Measurements from ENCODE around the gene SH2D3C.

SH2D3C gene

GRCh38 chr9:127791085-127791484 is 12.6 kb upstream of the SH2D3C start:
- Histone ChIP-seq H3K36me3 (ENCODE audit: control insufficient read depth, insufficient read depth, low read length) (peaks cover 79% of the 10 kb centered on the region), H3K9me3 (ENCODE audit: control insufficient read depth, low read length) (no peaks in the 10 kb centered on the region), H3K27ac (ENCODE audit: low read depth, low read length, severe bottlenecking) (no peak overlapping the region), H3K4me3 (ENCODE audit: extremely low read depth, insufficient read depth, low read length, poor library complexity, severe bottlenecking) (no peak overlapping the region), H3K4me1 (ENCODE audit: control insufficient read depth, insufficient read depth, low read length, poor library complexity, severe bottlenecking) (peaks cover 14% of the 10 kb centered on the region)
- WGBS, 2 experiments (ENCODE audit: insufficient coverage in 2 of 2) = 96 to 100% methylated on average over 3 to 4 of the region's 4 CpGs

- Histone ChIP-seq H3K4me1 (ENCODE audit: control insufficient read depth, insufficient read depth, low read length, poor library complexity, severe bottlenecking) (peaks cover 14% of the 10 kb centered on the region), H3K4me3 (ENCODE audit: extremely low read depth, insufficient read depth, low read length, poor library complexity, severe bottlenecking) (no peak overlapping the region), H3K36me3 (ENCODE audit: control insufficient read depth, insufficient read depth, low read length) (peaks cover 79% of the 10 kb centered on the region), H3K9me3 (ENCODE audit: control insufficient read depth, low read length) (no peaks in the 10 kb centered on the region), H3K27ac (ENCODE audit: low read depth, low read length, severe bottlenecking) (no peak overlapping the region)
- 98 to 100% methylated on average over 3 to 5 of the region's 9 CpGs for WGBS, 2 experiments (ENCODE audit: insufficient coverage in 2 of 2)
These were observed 11.8 kb upstream of the SH2D3C start for GRCh38 chr9:127790094-127790855.

- WGBS, 2 experiments (ENCODE audit: insufficient coverage in 2 of 2) = 95 to 99% methylated on average over 22 to 25 of the region's 25 CpGs
- Histone ChIP-seq H3K4me3 (ENCODE audit: extremely low read depth, insufficient read depth, low read length, poor library complexity, severe bottlenecking) (no peak overlapping the region), H3K36me3 (ENCODE audit: control insufficient read depth, insufficient read depth, low read length) (peaks cover 75% of the 10 kb centered on the region), H3K4me1 (ENCODE audit: control insufficient read depth, insufficient read depth, low read length, poor library complexity, severe bottlenecking) (peaks cover 14% of the 10 kb centered on the region), H3K9me3 (ENCODE audit: control insufficient read depth, low read length) (no peaks in the 10 kb centered on the region), H3K27ac (ENCODE audit: low read depth, low read length, severe bottlenecking) (no peak overlapping the region)
These were observed 10.7 kb upstream of the SH2D3C start for GRCh38 chr9:127789179-127789578.

DNA sequence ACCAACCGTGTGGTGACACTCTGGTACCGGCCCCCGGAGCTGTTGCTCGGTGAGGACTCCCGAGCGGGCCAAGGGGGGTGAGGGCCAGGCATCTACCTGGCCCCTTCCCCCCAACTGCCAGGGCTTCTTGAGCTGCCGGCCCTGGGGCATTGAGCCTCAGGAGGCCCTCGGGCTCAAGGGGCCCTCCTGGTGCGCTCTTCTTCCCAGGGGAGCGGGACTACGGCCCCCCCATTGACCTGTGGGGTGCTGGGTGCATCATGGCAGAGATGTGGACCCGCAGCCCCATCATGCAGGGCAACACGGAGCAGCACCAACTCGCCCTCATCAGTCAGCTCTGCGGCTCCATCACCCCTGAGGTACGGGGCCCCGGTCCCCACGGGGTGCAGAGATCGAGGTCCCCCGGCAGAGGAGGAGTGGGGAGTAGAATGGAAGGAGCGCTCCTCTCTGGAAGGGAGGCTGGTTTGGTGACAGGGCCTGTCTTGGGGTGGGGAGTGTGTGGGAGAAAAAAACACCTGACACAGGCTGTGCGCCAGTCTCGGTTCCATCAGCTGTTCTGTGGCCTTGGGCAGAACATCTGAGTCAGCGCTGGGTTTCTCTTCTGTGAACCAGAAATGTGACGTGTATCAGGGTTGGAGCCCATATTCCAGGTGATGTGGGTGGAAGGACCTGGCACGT is 10.0 kb upstream of the SH2D3C start:
- Histone ChIP-seq H3K9me3 (ENCODE audit: control insufficient read depth, low read length) (no peaks in the 10 kb centered on the region), H3K27ac (ENCODE audit: low read depth, low read length, severe bottlenecking) (no peak overlapping the region), H3K4me1 (ENCODE audit: control insufficient read depth, insufficient read depth, low read length, poor library complexity, severe bottlenecking) (peaks cover 14% of the 10 kb centered on the region), H3K36me3 (ENCODE audit: control insufficient read depth, insufficient read depth, low read length) (peaks cover 68% of the 10 kb centered on the region), H3K4me3 (ENCODE audit: extremely low read depth, insufficient read depth, low read length, poor library complexity, severe bottlenecking) (no peak overlapping the region)
- WGBS, 2 experiments (ENCODE audit: insufficient coverage in 2 of 2) = 92 to 95% methylated on average over 19 to 24 of the region's 26 CpGs

DNA sequence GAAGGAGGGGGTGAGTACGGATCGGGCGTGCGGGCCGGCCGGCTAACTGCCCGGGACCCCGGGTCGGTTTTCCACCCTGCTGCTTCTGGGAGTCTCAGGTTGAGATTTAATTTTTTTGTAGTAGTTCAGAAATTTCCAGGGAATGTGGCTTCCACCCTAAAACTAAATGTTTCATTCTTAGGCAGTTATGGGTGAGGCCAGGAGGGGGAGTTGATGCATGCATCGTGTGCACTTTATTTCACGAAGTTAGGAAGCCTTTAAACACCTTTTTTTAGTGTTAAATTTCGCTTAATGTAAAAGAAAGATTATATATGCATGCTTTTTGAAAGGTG is 8.3 kb upstream of the SH2D3C start:
- Histone ChIP-seq H3K4me1 (ENCODE audit: control insufficient read depth, insufficient read depth, low read length, poor library complexity, severe bottlenecking) (peaks cover 21% of the 10 kb centered on the region), H3K36me3 (ENCODE audit: control insufficient read depth, insufficient read depth, low read length) (peaks cover 51% of the 10 kb centered on the region), H3K4me3 (ENCODE audit: extremely low read depth, insufficient read depth, low read length, poor library complexity, severe bottlenecking) (peak overlapping the region; percentile 98), H3K9me3 (ENCODE audit: control insufficient read depth, low read length) (no peaks in the 10 kb centered on the region), H3K27ac (ENCODE audit: low read depth, low read length, severe bottlenecking) (peak overlapping the region; percentile 90)
- 0% methylated on average over 3 of the region's 12 CpGs; no CpG with 5 or more reads in 1 of the 2 experiments for WGBS, 2 experiments (ENCODE audit: insufficient coverage in 2 of 2)

DNA sequence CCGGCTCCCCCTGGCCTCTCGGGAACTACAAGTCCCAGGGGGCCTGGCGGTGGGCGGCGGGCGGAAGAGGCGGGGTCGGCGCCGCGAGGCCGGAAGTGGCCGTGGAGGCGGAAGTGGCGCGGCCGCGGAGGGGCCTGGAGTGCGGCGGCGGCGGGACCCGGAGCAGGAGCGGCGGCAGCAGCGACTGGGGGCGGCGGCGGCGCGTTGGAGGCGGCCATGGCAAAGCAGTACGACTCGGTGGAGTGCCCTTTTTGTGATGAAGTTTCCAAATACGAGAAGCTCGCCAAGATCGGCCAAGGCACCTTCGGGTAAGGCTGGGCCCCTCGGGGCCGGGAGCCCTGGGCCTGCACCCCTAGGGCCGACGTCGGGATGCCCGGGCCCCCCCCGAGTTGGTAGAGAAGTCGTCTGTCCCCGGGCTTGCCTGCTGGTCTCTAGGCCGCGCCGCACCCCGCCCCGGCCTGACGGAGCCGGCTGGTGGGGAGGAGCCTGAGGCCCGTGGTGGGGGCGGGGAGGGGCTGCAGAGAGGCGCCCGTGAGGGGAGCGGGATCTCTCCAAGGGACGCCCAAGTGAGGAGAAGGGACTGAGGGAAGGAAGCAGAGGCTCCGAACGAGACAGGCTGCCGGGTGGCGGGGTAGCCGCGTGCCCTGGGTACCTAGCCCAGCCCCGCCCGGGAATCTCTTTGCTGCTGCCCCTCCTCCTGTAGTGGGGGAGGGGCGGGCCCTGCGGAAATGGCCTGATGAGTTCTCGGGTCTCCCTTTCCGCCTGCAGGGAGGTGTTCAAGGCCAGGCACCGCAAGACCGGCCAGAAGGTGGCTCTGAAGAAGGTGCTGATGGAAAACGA is 7.7 kb upstream of the SH2D3C start, which contains the start of gene CDK9:
TSS of gene CDK9 (plus strand) at position 102 of the 840 bp plus-strand sequence. CDS start at position 217, 115 bp downstream.
- 0 to 1% methylated on average over 53 to 54 of the region's 75 CpGs for WGBS, 2 experiments (ENCODE audit: insufficient coverage in 2 of 2)
- no peaks in the 10 kb centered on the region for H3K9me3 ChIP-seq (ENCODE audit: control insufficient read depth, low read length)
- peaks cover 45% of the 10 kb centered on the region for H3K36me3 ChIP-seq (ENCODE audit: control insufficient read depth, insufficient read depth, low read length)
- H3K4me1 ChIP-seq (ENCODE audit: control insufficient read depth, insufficient read depth, low read length, poor library complexity, severe bottlenecking) = peaks cover 21% of the 10 kb centered on the region
- peak within 1 kb of the TSS; percentile 90 for H3K27ac ChIP-seq (ENCODE audit: low read depth, low read length, severe bottlenecking)
- peak within 1 kb of the TSS; percentile 98 for H3K4me3 ChIP-seq (ENCODE audit: extremely low read depth, insufficient read depth, low read length, poor library complexity, severe bottlenecking)

DNA sequence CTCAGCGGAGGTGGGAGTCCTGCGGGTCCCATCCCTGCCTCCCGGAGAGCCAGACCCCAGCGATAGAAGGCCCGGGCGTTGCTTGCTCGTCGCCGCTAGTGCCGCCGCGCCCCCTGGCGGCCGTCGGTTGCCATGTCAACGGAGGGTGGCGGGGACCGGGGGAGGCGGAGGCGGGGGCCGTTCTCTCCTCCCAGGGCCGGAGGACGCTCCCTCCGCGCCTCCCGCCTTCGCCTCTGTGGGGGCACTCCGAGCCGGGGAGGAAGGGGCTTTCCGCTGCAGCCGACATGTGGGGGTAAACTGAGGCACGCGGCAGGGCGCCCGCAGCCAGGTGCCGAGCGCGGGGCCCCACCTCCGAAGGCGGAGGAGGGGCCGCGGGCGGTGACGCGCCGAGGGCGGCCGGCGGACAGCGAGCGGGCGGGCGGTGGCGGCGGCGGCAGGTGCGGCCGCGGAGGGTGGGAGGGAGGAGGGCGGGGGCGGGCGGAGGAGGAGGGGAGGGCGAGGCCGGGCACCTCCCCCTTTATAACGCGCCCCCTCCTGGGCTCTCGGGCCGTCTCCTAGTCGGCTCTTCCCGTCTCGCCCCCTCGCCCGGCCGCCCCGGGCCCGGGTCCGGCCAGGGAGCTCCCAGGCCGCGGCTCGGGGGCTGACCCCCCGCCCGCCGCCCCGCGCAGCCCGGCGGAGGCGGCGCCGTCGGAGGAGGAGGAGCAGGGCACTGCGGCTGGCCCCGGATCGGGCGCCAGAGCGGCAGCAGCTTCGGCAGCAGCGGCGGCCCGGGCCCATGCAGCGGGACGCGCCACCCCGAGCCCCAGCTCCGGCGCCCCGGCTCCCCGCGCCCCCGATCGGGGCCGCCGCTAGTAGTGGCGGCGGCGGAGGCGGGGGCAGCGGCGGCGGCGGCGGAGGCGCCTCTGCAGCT is 6.8 kb upstream of the SH2D3C start:
- peaks cover 21% of the 10 kb centered on the region for H3K4me1 ChIP-seq (ENCODE audit: control insufficient read depth, insufficient read depth, low read length, poor library complexity, severe bottlenecking)
- H3K27ac ChIP-seq (ENCODE audit: low read depth, low read length, severe bottlenecking) = no peak overlapping the region
- H3K4me3 ChIP-seq (ENCODE audit: extremely low read depth, insufficient read depth, low read length, poor library complexity, severe bottlenecking) = peak overlapping the region; percentile 98
- no peaks in the 10 kb centered on the region for H3K9me3 ChIP-seq (ENCODE audit: control insufficient read depth, low read length)
- peaks cover 36% of the 10 kb centered on the region for H3K36me3 ChIP-seq (ENCODE audit: control insufficient read depth, insufficient read depth, low read length)
- 0 to 1% methylated on average over 55 to 92 of the region's 123 CpGs for WGBS, 2 experiments (ENCODE audit: insufficient coverage in 2 of 2)

GRCh38 chr9:127783111-127784008 is 4.9 kb upstream of the SH2D3C start:
- Histone ChIP-seq H3K4me1 (ENCODE audit: control insufficient read depth, insufficient read depth, low read length, poor library complexity, severe bottlenecking) (peaks cover 28% of the 10 kb centered on the region), H3K9me3 (ENCODE audit: control insufficient read depth, low read length) (no peaks in the 10 kb centered on the region)
- WGBS, 2 experiments (ENCODE audit: insufficient coverage in 2 of 2) = 84 to 91% methylated on average over 13 to 17 of the region's 20 CpGs

GRCh38 chr9:127781806-127782205 is 3.3 kb upstream of the SH2D3C start:
- Histone ChIP-seq H3K4me3 (ENCODE audit: extremely low read depth, insufficient read depth, low read length, poor library complexity, severe bottlenecking) (no peak overlapping the region), H3K36me3 (ENCODE audit: control insufficient read depth, insufficient read depth, low read length) (peaks cover 2% of the 10 kb centered on the region), H3K9me3 (ENCODE audit: control insufficient read depth, low read length) (no peaks in the 10 kb centered on the region), H3K27ac (ENCODE audit: low read depth, low read length, severe bottlenecking) (no peak overlapping the region), H3K4me1 (ENCODE audit: control insufficient read depth, insufficient read depth, low read length, poor library complexity, severe bottlenecking) (peaks cover 15% of the 10 kb centered on the region)
- WGBS, 2 experiments (ENCODE audit: insufficient coverage in 2 of 2) = 94 to 97% methylated on average over 2 to 3 of the region's 4 CpGs

More at GRCh38 chr9:127783111-127784008, 4.9 kb upstream of the SH2D3C start:
- no peak overlapping the region for H3K4me3 ChIP-seq (ENCODE audit: extremely low read depth, insufficient read depth, low read length, poor library complexity, severe bottlenecking)
- peaks cover 17% of the 10 kb centered on the region for H3K36me3 ChIP-seq (ENCODE audit: control insufficient read depth, insufficient read depth, low read length)
- no peak overlapping the region for H3K27ac ChIP-seq (ENCODE audit: low read depth, low read length, severe bottlenecking)

All from mesodermal cell (in vitro differentiated cells).